SK-N-MC (cell line): ENCODE data around the gene ABCA12.

ENCODE experiments used
- DNase-seq: peaks from one replicate; pipeline ENCODE4 v3.0.0-alpha.2; 2011; ENCODE audit warnings: low read depth, low spot score
- H3K27ac ChIP-seq: fragments of 200-600 bp; sonication (generic); 2 replicates; pipeline ENCODE4 v1.5.1; 2016; ENCODE audit warnings: mixed run types
- H3K36me3 ChIP-seq: fragments of 200-600 bp; sonication (generic); 2 replicates; pipeline ENCODE4 v1.6.1; 2017; ENCODE audit warnings: antibody characterized with exemption, low read length, mixed read lengths; ENCODE audit not compliant: insufficient read depth
- H3K4me3 ChIP-seq: fragments of 200-600 bp; sonication (generic); 2 replicates; pipeline ENCODE4 v1.5.1; 2016
- H3K9ac ChIP-seq: fragments of 200-600 bp; sonication (generic); 2 replicates; pipeline ENCODE4 v1.8.0; 2017; ENCODE audit warnings: mixed run types, mixed read lengths; ENCODE audit not compliant: insufficient read length
- H3K9me3 ChIP-seq: fragments of 200-600 bp; sonication (generic); 2 replicates; pipeline ENCODE4 v1.6.1; 2017; ENCODE audit warnings: low read depth, mild to moderate bottlenecking, antibody characterized with exemption, low read length, moderate library complexity, mixed read lengths
- EZH2 ChIP-seq: fragments of 200-600 bp; sonication (generic); IDR thresholded peaks from one replicate; pipeline ENCODE4 v1.6.1; 2017; ENCODE audit warnings: antibody characterized with exemption
- FOXP2 ChIP-seq: optimal IDR thresholded peaks from 2 replicates; pipeline ENCODE3; 2011; ENCODE audit warnings: mild to moderate bottlenecking, moderate library complexity; ENCODE audit not compliant: insufficient read depth; ENCODE audit errors: extremely low read length, control extremely low read depth
- POLR2AphosphoS5 ChIP-seq: IDR thresholded peaks from 2 replicates; pipeline ENCODE4 v1.6.1; 2012; ENCODE audit warnings: mild to moderate bottlenecking, low read depth, low read length, borderline replicate concordance

ABCA12 gene

GRCh38 chr2:215161301-215161829 lies 22.9 kb upstream of the ABCA12 start:
- no peak for DNase-seq
- TF ChIP-seq POLR2AphosphoS5 (no peak), EZH2 (no peak), FOXP2 (no peak)
- Histone ChIP-seq H3K9me3 (no peaks in the 10 kb centered on the region), H3K27ac (no peak overlapping the region), H3K36me3 (no peaks in the 10 kb centered on the region), H3K4me3 (no peak overlapping the region), H3K9ac (no peak overlapping the region)

GRCh38 chr2:215160081-215160480 lies 21.7 kb upstream of the ABCA12 start:
- Histone ChIP-seq H3K9ac (no peak overlapping the region), H3K36me3 (no peaks in the 10 kb centered on the region), H3K9me3 (no peaks in the 10 kb centered on the region), H3K4me3 (no peak overlapping the region), H3K27ac (no peak overlapping the region)
- TF ChIP-seq EZH2: no peak
- no peak for TF ChIP-seq FOXP2
- TF ChIP-seq POLR2AphosphoS5: no peak
- no peak for DNase-seq

GRCh38 chr2:215156453-215156852 lies 18.0 kb upstream of the ABCA12 start:
- no peak for DNase-seq
- Histone ChIP-seq H3K36me3 (no peaks in the 10 kb centered on the region), H3K4me3 (no peak overlapping the region), H3K9ac (no peak overlapping the region), H3K27ac (no peak overlapping the region), H3K9me3 (no peaks in the 10 kb centered on the region)
- TF ChIP-seq FOXP2: no peak
- no peak for TF ChIP-seq POLR2AphosphoS5
- no peak for TF ChIP-seq EZH2

GRCh38 chr2:215149894-215150293 lies 11.5 kb upstream of the ABCA12 start:
- H3K4me3 ChIP-seq: no peak overlapping the region
- TF ChIP-seq EZH2 (no peak), POLR2AphosphoS5 (no peak)

GRCh38 chr2:215149486-215149885 lies 11.1 kb upstream of the ABCA12 start:
- DNase-seq: no peak
- TF ChIP-seq EZH2: no peak
- TF ChIP-seq POLR2AphosphoS5: no peak
- TF ChIP-seq FOXP2: no peak
- Histone ChIP-seq H3K27ac (no peak overlapping the region), H3K9me3 (no peaks in the 10 kb centered on the region), H3K9ac (no peak overlapping the region), H3K4me3 (no peak overlapping the region), H3K36me3 (no peaks in the 10 kb centered on the region)

More at GRCh38 chr2:215149894-215150293, 11.5 kb upstream of the ABCA12 start:
- Histone ChIP-seq H3K9ac (no peak overlapping the region), H3K27ac (no peak overlapping the region), H3K9me3 (no peaks in the 10 kb centered on the region), H3K36me3 (no peaks in the 10 kb centered on the region)
- no peak for DNase-seq

- TF ChIP-seq POLR2AphosphoS5 (no peak), FOXP2 (no peak), EZH2 (no peak)
- Histone ChIP-seq H3K4me3 (no peak overlapping the region), H3K36me3 (no peaks in the 10 kb centered on the region), H3K9me3 (no peaks in the 10 kb centered on the region), H3K27ac (no peak overlapping the region), H3K9ac (no peak overlapping the region)
- no peak for DNase-seq
Measured at GRCh38 chr2:215149060-215149459, 10.6 kb upstream of the ABCA12 start.

- H3K4me3 ChIP-seq: no peak overlapping the region
- H3K9me3 ChIP-seq: no peaks in the 10 kb centered on the region
- H3K9ac ChIP-seq: no peak overlapping the region
- H3K27ac ChIP-seq: no peak overlapping the region
- no peak for TF ChIP-seq POLR2AphosphoS5
- no peak for TF ChIP-seq FOXP2
- no peak for TF ChIP-seq EZH2
- H3K36me3 ChIP-seq: no peaks in the 10 kb centered on the region
- no peak for DNase-seq
Measured at GRCh38 chr2:215145611-215146010, 7.2 kb upstream of the ABCA12 start.

- H3K9me3 ChIP-seq: no peaks in the 10 kb centered on the region
- no peak for DNase-seq
- H3K27ac ChIP-seq: no peak overlapping the region
Measured at GRCh38 chr2:215144106-215144875, 5.9 kb upstream of the ABCA12 start.

More at GRCh38 chr2:215144106-215144875, 5.9 kb upstream of the ABCA12 start:
- TF ChIP-seq FOXP2 (no peak), EZH2 (no peak), POLR2AphosphoS5 (no peak)
- Histone ChIP-seq H3K9ac (no peak overlapping the region), H3K36me3 (no peaks in the 10 kb centered on the region), H3K4me3 (no peak overlapping the region)
